ENCODE data around the gene DOCK9. TPM values are rescaled to one million over a fixed set of nuclear protein-coding genes. Genes with fewer than 3 reads are reported as not detected.

The DOCK9 gene
- 13.8 TPM for polyA plus RNA-seq (2013, experiment 1 of 2; ENCODE audit: insufficient read length)
- polyA plus RNA-seq (2013, experiment 2 of 2; ENCODE audit: insufficient read length): 15.2 TPM

DNA sequence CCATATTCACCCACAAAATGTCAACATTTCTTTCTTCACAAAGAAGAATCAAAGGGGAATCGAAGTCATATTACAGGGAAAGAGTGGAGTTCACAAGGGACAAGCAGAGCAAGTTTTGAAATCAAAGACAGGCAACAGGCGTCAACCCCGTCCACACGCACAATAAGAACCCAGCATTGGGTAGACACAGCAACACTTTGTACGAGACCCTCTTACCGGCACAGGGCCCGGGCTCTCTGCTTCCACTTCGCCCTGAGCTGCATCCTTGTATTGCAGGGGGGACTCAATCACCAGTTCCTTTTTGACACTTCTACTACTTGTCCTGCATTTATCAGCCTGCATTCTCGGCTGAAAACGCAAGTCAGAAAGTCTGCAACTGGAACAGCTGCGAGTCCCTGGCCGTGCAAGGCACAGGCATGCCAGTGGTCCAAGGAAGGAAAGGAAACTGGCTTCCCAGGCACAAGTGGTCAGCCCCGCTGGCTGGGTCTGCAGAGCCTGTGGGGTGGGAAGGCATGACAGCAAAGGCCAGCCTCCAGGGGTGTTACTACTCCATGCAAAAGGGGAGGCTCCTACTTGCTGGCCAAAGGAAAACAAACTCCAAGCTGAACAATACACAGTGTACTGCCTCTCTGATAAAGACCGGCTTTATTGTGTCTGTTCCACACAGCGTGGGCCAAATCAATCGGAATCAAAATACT lies at the start of gene DOCK9:
Gene DOCK9 (minus strand): TSS at position 497 of the 698 bp plus-strand sequence. CDS start 155 bp downstream, at position 342.
- DNase-seq: peak; percentile 26

DNA sequence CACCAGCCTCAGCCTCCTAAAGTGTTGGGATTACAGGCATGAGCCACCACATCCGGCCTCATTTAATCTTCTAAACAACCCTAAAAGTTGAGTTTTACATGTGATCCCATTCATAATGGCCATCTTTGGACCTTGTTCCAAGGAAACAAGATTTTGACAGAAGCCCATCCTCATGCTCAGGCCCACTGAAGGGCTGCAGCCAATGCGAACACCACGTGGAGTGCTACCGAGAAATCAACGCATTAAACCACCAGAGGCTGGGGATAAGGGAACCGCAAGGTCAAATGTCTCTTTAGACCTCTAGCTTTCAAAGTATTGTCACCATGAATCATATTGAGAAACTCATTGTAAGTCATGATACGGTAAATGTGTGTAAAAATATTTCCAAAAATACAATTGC lies 49.4 kb upstream of the DOCK9 start:
- DNase-seq: no peak

GRCh38 chr13:99022941-99023340 lies 45.1 kb upstream of the DOCK9 start:
- DNase-seq: no peak

- DNase-seq: peak; percentile 85
Measured at GRCh38 chr13:99018418-99019180, 40.7 kb upstream of the DOCK9 start.

- no peak for DNase-seq
Measured at GRCh38 chr13:99015606-99016490, 38.0 kb upstream of the DOCK9 start.

- DNase-seq: no peak
Measured at GRCh38 chr13:99014522-99014921, 36.7 kb upstream of the DOCK9 start.

GRCh38 chr13:99013951-99014350 lies 36.1 kb upstream of the DOCK9 start:
- DNase-seq: no peak

- DNase-seq: no peak
Measured at GRCh38 chr13:99012539-99012938, 34.7 kb upstream of the DOCK9 start.

GRCh38 chr13:99009987-99010551 lies 32.2 kb upstream of the DOCK9 start:
- no peak for DNase-seq

DNA sequence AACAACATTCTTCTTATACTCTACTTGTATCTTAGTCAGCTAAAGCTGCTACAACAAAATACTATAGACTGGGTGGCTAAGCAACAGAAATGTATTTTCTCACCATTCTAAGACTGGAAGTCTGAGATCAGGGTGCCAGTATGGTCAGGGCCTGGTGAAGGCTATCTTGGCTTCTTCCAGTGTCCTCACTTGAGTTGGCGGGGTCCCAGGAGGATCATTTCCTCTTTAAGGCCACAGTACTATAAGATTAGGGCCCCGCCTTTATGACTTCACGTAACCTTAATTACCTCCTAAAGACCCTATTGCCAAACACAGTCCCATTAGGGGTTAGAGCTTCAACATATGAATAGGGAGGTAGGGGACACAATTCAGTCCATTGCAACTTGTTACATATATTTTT lies 30.7 kb upstream of the DOCK9 start:
- DNase-seq: no peak

GRCh38 chr13:99007414-99007986 lies 29.6 kb upstream of the DOCK9 start:
- DNase-seq: no peak

DNA sequence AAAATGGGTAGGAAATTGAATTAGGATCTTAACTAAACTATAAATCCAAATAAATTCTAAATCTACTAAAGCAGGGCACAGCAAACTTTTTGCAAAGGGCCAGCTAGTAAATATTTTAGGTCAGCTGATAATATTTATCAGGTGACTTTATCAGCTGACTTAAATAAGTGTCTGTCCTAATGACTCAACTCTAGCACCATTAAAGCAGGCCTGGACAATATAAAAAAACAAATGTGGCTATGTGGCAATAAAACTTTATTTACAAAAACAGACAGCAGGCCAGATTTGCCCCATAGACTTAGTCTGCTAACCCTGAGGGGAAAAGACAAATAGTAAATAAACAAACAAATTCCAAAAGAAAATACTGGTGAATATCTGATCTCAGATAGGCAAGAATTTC lies 27.7 kb upstream of the DOCK9 start:
- no peak for DNase-seq

GRCh38 chr13:99004978-99005377 lies 27.1 kb upstream of the DOCK9 start:
- no peak for DNase-seq

DNA sequence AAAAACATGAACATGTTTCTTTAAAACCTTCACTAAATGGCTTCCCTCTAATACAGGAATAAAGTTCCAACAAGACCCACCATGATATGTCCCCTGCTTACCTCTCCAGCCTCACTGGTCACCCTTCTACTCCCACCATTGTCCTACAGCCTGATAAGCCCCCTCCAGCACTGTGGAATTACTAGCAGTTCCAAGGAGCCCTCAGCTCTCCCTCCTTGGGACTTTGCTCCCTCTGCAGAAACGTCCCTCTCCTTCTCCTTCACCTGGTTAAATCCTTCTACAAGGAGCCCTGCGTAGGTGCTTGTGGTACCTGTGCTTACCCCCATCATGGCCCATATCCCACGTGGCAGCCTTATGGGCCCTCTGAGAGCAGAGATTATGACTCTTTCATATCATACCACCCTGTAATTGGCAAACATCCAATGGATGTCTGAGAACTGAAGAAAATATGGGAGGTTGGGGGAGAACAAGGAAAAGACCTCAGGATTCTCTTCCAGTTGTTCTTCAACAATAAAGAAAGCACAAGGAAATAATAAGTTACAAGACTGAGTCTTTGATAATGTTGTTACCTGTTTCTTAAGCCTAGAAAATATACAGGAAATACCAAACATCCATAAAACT lies 26.1 kb upstream of the DOCK9 start:
- no peak for DNase-seq

- no peak for DNase-seq
Measured at GRCh38 chr13:99003186-99003585, 25.3 kb upstream of the DOCK9 start.

- no peak for DNase-seq
Measured at GRCh38 chr13:99002172-99002710, 24.4 kb upstream of the DOCK9 start.

DNA sequence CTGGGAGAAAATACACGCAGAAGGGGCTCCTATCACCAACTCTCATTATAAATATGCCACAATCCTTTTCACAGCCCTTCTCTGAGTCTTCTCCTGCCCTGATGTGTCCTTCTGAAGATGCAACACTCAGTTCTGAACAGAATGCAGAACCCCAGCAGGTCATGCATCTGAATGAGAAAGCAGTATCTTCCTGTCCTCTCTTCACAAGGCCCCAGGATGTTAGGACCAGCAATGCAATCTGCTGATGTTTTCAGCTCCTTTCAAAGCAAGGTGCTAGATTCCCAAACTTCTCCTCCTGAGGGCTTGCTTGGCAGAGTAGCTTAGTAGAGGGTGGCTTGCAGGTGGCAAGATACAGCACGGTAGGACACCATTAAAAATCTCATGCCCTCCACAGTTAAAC lies 22.3 kb upstream of the DOCK9 start:
- DNase-seq: no peak

DNA sequence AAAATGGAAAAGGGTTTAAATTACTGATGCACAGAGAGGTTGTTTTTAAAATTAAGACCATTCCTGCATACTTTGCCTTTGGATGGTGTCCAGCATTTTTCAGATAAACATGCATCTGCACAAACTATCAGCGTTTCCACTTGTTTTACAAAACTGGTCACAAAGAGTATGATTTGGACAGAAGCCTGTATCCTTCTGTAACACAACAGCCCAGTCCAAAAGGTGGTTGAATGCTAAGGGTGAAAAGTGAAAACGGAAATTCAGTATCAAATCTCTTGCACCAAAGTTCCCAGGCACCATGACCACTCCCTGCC lies 21.7 kb upstream of the DOCK9 start:
- DNase-seq: no peak

DNA sequence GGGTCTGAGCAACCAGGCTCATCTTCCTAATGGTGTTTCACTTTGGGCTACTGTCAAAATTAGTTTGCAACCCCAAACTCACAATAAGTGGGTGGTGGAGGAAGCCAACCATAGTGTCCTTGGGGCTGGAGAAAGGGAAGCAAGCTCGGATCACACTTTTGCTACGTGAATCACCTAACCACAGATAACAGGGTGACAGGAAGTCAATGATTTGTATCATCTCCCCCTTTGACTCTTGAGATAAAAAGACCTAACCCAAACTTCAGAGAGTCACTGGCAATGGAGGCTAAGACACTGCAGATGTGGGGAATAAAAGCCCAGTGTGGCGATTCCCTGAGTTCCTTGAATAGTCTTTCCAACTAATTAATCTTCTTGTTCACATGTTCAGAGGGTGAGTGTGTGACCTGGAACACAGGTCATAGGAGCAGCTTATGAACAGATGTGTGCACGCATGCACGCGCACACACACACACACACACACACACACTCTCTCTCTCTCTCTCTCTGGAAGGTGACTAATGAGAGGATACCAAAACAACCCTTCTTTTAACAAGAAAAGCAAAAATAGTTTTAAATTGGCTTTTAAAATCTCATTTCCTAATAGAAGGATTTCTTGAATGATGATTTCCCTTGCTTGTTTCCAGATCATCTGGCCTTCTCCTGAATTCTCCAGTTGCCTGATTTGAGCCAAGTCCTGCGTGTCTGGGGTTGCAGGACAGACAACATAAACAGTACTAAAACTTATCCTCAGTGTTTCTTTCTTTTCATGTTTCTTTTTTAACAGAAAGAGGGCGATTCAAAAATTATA lies 21.2 kb upstream of the DOCK9 start:
- DNase-seq: peak; percentile 66

DNA sequence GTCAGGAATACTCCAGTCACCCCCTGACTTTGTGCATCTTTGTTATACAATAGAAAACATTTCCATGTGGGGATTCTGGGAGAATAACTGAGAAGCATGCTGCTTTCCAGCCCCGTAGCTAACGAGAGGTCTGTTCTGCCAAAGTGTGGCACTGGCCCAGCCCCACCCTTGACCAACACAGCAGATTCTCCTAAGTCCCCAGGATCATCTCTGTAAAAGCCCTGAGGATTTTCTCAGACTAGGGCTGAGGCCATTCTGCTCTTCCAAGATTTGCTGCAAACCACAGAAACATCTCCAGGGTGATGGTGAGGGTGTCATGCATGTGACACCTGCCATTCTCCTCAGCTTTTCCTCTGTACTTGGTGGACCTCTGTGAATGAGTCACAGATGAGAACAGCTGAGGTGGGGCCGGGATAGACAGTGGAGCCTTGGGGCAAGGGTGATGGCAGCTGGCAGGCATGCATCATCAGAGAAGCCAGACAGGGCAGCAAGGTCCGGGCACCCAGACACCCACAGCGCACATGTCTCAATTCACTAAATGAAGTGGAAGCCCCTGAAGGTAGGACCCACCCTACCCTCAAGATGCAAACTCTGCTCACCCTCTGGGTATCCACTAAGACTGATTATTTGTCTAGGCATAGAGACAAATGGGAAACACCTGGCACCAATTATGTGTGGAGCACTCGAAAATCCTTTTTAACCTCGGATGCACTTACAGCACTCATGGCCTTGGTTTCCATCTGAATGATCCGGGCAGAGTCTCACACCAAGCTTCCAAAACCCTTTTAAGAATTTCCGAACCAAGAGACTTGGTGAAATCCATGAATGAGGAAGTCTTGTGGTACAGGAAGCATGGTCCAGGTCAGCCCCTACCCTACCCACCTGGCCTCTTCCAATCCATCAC lies 20.1 kb upstream of the DOCK9 start:
- DNase-seq: peak; percentile 26

Data from fibroblast of skin of abdomen (primary cell).